ENCODE results near the gene ABCA10. TPM values are rescaled to one million over a fixed set of nuclear protein-coding genes. Genes with fewer than 3 reads are reported as not detected.

ABCA10 gene
- total and polyA plus RNA-seq, 2 of the 8 experiments (the other 6 are each of a cell fraction or from before 2014, with no cell fraction given), result not detected

DNA sequence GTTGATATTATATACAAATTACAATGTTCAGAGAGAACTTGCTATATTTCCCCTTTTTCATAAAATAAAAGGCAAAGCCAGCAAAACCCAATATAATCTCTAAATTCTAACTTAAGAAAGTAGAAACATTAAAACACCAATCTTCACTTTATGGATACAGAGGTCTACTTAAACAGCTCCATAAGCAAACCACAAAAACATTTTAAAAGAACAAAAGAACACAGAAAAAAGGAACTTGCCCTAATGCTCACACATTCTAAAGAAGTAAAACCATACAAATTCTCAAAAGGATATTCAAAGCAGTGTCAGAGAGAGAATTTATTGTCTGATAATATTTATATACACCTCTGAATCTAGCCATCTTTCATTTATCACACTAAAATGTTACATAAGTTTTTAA lies 606 bp downstream of the ABCA10 start:
- Histone ChIP-seq H3K56ac (replicated peaks; ENCODE audit: insufficient read length, low read depth, low read length) (no peak overlapping the region), H3K4me2 (ENCODE audit: insufficient read depth in 1 of 2, low read depth in 2 of 2, low read length in 2 of 2) (no peak overlapping the region), H3K79me2 (ENCODE audit: control insufficient read depth in 1 of 2, insufficient read depth in 2 of 2, low read length in 2 of 2) (no peaks in the 10 kb centered on the region), H2BK120ac (replicated peaks; ENCODE audit: low read depth, low read length) (no peak overlapping the region), H2BK5ac (ENCODE audit: low read depth, low read length) (no peak overlapping the region), H4K20me1 (replicated peaks in 1 of 2; ENCODE audit: control insufficient read depth in 1 of 2, insufficient read depth in 2 of 2, low read length in 2 of 2) (no peaks in the 10 kb centered on the region), H3K4me3 (ENCODE audit: extremely low read depth in 1 of 4, insufficient read depth in 2 of 4, low read depth in 3 of 4, low read length in 4 of 4) (no peak overlapping the region), H2BK12ac (ENCODE audit: low read depth, low read length) (no peak overlapping the region), H3K36me3 (ENCODE audit: control insufficient read depth in 2 of 4, insufficient read depth in 4 of 4, low read length in 3 of 4) (no peaks in the 10 kb centered on the region), H3K79me1 (ENCODE audit: low read depth, low read length) (no peaks in the 10 kb centered on the region), H2AK5ac (ENCODE audit: low read depth, low read length) (no peak overlapping the region), H3K23me2 (ENCODE audit: low read depth, low read length) (no peaks in the 10 kb centered on the region), H4K8ac (ENCODE audit: extremely low read depth, insufficient read depth, low read length) (no peak overlapping the region), H3K23ac (ENCODE audit: insufficient read length) (no peak overlapping the region), H3K9ac (replicated peaks in 1 of 4; ENCODE audit: extremely low read depth in 1 of 4, low read depth in 3 of 4, low read length in 3 of 4) (no peak overlapping the region), H2AFZ (ENCODE audit: low read length) (no peak overlapping the region), H2BK20ac (ENCODE audit: low read length) (no peak overlapping the region), H3K27me3 (replicated peaks in 1 of 4; ENCODE audit: control insufficient read depth in 3 of 4, extremely low read depth in 1 of 4, insufficient read depth in 3 of 4, low read length in 3 of 4) (no peaks in the 10 kb centered on the region), H2BK15ac (ENCODE audit: low read length) (no peak overlapping the region), H4K5ac (ENCODE audit: insufficient read length, low read depth, low read length) (no peak overlapping the region), H3K14ac (ENCODE audit: insufficient read length) (no peak overlapping the region), H3K9me3 (ENCODE audit: insufficient read depth in 2 of 2, low read depth in 1 of 2, low read length in 1 of 2) (no peaks in the 10 kb centered on the region), H4K91ac (replicated peaks; ENCODE audit: insufficient read length, low read length) (no peak overlapping the region), H3K18ac (ENCODE audit: extremely low read depth, low read length) (no peak overlapping the region), H3K27ac (ENCODE audit: low read depth, low read length) (no peak overlapping the region), H3K4me1 (replicated peaks in 1 of 4; ENCODE audit: control insufficient read depth in 3 of 4, insufficient read depth in 4 of 4, low read length in 3 of 4) (no peaks in the 10 kb centered on the region), H3K4ac (replicated peaks; ENCODE audit: insufficient read length, low read depth, low read length) (no peak overlapping the region)
- CTCF ChIA-PET (ENCODE audit: partially characterized antibody), result interaction anchor here (0.6 to 2.4 kb wide), 2 partner anchors 433 to 451 kb away, joined by 3 to 9 read pairs; no protein-coding TSS in a partner anchor
- FAIRE-seq (no peak), DNase-seq (ENCODE audit: low read depth in 1 of 2, low spot score in 2 of 2) (no peak)
- TF ChIP-seq CTCF (IDR thresholded peaks at IDR 0.05; ENCODE audit: control extremely low read depth in 1 of 3, insufficient read depth in 1 of 3, low read depth in 1 of 3, low read length in 3 of 3) (no peak), RXRA (IDR thresholded peaks at IDR 0.05; ENCODE audit: insufficient read depth, low read depth, low read length) (no peak), BCL11A (IDR thresholded peaks at IDR 0.05; ENCODE audit: low read depth in 2 of 2, low read length in 2 of 2) (no peak)
- POLR2A ChIA-PET (ENCODE audit: partially characterized antibody), result no interaction called here
